ENCODE results near the gene SNUPN. TPM values are rescaled to one million over a fixed set of nuclear protein-coding genes. Genes with fewer than 3 reads are reported as not detected.
"Not testable (repeated sequence)": the region's sequence is repeated elsewhere in the genome, so short reads cannot be mapped to it uniquely, and the experiment has no call there.

Gene SNUPN
- total RNA-seq, 1 donor, result 43.3 TPM

GRCh38 chr15:75641179-75641503, 15.6 kb upstream of the SNUPN start:
- H3K4me3 ChIP-seq (ENCODE audit: low read depth, low read length), result no peak overlapping the region
- TF ChIP-seq, protein P1, sequence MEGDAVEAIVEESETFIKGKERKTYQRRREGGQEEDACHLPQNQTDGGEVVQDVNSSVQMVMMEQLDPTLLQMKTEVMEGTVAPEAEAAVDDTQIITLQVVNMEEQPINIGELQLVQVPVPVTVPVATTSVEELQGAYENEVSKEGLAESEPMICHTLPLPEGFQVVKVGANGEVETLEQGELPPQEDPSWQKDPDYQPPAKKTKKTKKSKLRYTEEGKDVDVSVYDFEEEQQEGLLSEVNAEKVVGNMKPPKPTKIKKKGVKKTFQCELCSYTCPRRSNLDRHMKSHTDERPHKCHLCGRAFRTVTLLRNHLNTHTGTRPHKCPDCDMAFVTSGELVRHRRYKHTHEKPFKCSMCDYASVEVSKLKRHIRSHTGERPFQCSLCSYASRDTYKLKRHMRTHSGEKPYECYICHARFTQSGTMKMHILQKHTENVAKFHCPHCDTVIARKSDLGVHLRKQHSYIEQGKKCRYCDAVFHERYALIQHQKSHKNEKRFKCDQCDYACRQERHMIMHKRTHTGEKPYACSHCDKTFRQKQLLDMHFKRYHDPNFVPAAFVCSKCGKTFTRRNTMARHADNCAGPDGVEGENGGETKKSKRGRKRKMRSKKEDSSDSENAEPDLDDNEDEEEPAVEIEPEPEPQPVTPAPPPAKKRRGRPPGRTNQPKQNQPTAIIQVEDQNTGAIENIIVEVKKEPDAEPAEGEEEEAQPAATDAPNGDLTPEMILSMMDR (IDR thresholded peaks at IDR 0.05; ENCODE audit: insufficient read depth, low read length), result no peak
- DNase-seq (ENCODE audit: low read depth), result no peak

- H3K4me3 ChIP-seq (ENCODE audit: low read depth, low read length), result peak overlapping the region; percentile 99
- TF ChIP-seq, protein P1 (IDR thresholded peaks at IDR 0.05; ENCODE audit: insufficient read depth, low read length), result peak; percentile 32
- peak; percentile 59 for DNase-seq (ENCODE audit: low read depth)
Measured at GRCh38 chr15:75640483-75641178, 15.1 kb upstream of the SNUPN start.

DNA sequence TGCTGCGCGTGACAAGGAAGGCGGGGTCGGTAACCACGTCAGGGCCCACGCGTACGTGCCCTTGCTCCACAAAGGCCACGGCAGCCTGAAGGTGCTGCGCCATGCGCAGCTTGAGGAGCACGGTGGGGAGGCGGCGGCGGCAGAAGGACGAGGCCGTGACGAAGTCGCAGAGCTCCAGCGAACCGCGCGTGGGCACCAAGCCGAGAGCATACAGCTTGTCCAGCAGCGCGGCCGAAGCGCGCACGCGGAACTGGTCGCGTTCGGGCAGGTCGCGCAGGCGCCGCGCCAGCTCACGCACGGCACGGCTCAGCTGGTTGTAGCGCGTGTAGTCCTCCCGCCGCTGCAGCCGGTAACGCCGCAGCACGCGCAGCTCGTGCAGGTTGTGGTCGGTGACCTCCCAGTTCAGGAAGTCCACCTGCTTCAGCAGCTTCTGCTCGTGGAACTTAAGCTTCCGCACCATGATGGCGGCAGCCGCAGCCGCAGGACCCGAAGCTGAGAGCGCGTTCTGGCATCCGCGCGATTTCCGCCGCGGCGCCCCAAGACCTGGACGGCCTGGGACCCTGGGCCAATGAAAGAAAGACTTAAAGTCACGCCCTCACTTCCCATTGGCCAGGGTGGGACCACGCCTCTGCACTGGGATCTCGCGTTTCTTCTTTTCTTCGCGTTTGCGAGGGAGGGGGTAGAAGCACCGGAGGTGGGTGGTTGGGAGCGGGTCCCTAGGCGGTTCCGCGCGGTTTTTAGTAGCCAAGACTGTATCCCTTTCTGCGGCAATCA, 14.4 kb upstream of the SNUPN start, which contains the start of gene IMP3:
IMP3 (minus strand) TSS at position 516 of the 774 bp plus-strand sequence; CDS start at position 460, 56 bp downstream.
- DNase-seq (ENCODE audit: low read depth), result peak; percentile 96
- H3K4me3 ChIP-seq (ENCODE audit: low read depth, low read length), result peak within 1 kb of the TSS; percentile 99
- TF ChIP-seq, protein P1 (IDR thresholded peaks at IDR 0.05; ENCODE audit: insufficient read depth, low read length), result no peak

- DNase-seq (ENCODE audit: low read depth), result peak; percentile 47
- TF ChIP-seq, protein P1 (IDR thresholded peaks at IDR 0.05; ENCODE audit: insufficient read depth, low read length), result no peak
- H3K4me3 ChIP-seq (ENCODE audit: low read depth, low read length), result peak overlapping the region; percentile 99
Measured at GRCh38 chr15:75639191-75639708, 13.7 kb upstream of the SNUPN start.

- no peak for DNase-seq (ENCODE audit: low read depth)
- H3K4me3 ChIP-seq (ENCODE audit: low read depth, low read length), result peak overlapping the region; percentile 99
- TF ChIP-seq, protein P1 (IDR thresholded peaks at IDR 0.05; ENCODE audit: insufficient read depth, low read length), result no peak
Measured at GRCh38 chr15:75637245-75638009, 11.9 kb upstream of the SNUPN start.

- H3K4me3 ChIP-seq (ENCODE audit: low read depth, low read length), result no peak overlapping the region
- TF ChIP-seq, protein P1 (IDR thresholded peaks at IDR 0.05; ENCODE audit: insufficient read depth, low read length), result no peak
- DNase-seq (ENCODE audit: low read depth), result no peak
Measured at GRCh38 chr15:75636026-75636425, 10.5 kb upstream of the SNUPN start.

- DNase-seq (ENCODE audit: low read depth); H3K4me3 ChIP-seq (ENCODE audit: low read depth, low read length): not testable (repeated sequence)
Measured at GRCh38 chr15:75633922-75634321, 8.4 kb upstream of the SNUPN start.
